Posterior vena cava (tissue), 2 donors: ENCODE measurements around the gene KRT25. TPM values are rescaled to one million over a fixed set of nuclear protein-coding genes. Genes with fewer than 3 reads are reported as not detected.
A peak's percentile ranks its signal among the peaks of the same experiment; 100 is the strongest.
"Not testable (repeated sequence)": the region's sequence is repeated elsewhere in the genome, so short reads cannot be mapped to it uniquely, and the experiment has no call there.

Experiments used
- DNase-seq: peaks from one replicate; pipeline ENCODE4 v3.0.0-alpha.2; 2020; ENCODE audit warnings: low spot score
- intact Hi-C, 2 donors: fragments of 100-400 bp; cut with DNase I; formaldehyde crosslinking; loops; one replicate each; pipeline versions ENCODE4 v1.14.1 to v1.14.2; 2022 to 2023
- total RNA-seq, 2 donors: library from RNA; stranded (reverse); fragmentation: NEBNext Ultra II Directional; extraction: Animal tissue kit (Norgen Biotek cat#: 25700); gene quantifications; one replicate each; pipeline ENCODE4 v1.2.1, GENCODE V29; 2021
- donor health status: DM: yes; HTN: yes; CAD: no.
- donor health status: DM: yes; HTN: yes; CAD: no.

KRT25 gene
- total RNA-seq, 2 donors from 2014 or later = not detected

DNA sequence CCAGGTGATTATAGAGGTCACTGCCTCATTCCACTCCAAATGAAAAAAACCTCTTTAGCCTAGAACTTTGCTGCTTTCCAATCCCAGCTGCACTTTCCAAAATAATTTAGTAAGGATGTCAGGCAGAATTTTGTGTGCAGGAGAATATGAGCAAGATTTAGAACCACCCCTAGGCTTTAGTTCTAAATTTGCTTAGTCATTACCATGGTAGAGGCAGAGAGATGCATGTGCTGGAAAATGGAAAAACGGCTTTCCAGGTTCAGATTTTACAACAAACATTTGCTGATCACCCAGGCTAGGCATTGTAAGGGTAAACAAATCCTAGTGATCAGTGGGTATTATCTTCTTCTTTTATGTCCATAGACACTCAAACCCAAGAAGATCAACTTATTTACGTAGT lies 10.5 kb upstream of the KRT25 start:
- no peak for DNase-seq
- intact Hi-C loops = no loop called here

DNA sequence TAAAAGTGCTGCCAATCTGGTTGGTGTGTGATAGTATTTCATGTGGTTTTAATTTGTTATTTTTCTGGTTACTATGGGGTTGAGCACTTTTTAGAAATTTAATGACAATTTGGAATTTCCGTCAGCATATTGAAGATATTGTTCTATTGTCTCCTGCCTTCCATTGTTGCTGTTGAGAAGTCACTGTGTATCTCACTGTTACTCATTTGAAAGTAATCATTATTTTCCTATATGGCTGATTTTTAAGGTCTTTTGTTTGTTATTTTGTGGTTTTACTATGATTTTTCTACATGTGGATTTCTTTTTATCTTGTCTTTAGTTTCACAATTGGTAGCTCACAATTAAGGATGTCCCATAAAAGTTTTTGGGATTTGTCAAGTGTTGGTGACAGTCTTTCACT lies 8.6 kb upstream of the KRT25 start:
- intact Hi-C loops = no loop called here
- no peak for DNase-seq

DNA sequence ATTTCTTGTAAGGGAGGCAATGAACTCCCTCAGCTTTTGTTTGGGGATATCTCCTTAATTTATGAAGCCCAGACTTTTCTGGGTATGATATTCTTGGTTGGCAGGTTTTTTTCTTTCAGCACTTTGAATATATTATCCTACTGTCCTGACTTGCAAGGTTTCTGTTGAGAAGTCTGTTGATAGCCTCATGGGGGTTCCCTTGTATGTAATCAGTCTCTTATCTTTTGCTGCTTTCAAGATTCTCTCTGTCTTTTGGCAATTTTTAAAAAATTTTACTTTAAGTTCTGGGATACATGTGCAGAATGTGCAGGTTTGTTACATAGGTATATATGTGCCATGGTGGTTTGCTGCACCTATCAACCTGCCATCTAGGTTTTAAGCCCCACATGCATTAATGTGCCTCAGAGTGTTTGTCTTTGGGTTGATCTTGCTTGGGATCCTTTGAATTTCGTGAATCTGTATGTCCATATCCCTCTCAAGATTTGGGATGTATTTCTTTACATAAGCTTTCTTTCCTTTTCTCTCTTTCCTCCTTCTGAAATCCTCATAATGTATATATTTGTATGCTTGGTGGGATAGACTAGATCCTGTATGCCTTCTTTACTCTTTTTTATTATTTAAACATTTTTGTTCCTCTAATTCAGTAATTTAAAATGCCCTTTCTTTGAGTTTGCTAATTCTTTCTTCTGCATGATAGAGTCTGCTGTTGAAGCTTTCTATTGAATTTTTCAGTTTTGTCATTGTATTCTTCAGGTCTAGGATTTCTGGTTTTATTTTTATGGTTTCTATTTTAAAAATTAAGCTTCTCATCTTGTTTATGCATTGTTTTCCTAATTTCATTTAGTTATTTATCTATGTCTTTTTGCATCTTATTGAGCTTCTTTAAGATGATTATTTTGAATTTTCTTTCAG lies 5.2 kb upstream of the KRT25 start:
- intact Hi-C loops = no loop called here

DNA sequence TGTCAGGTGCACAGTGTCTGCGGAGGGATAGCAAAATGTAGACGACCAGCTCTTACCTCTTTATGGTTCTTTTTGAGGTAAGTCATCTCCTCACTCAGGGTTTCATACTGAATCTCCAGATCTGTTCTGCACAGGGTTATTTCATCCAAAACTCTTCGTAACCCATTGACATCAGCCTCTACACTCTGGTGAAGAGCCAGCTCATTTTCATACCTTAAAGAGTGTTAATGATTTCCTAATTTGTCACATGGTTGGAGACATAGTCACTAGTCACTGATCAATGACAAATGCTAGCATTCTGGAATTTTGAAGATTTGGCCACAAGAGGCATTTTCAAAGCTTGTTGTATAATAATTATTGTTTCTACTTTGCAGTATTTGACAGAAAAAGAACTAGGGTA lies 1.3 kb downstream of the KRT25 start:
- DNase-seq = no peak
- intact Hi-C loops = no loop called here

More for the DNA sequence above, 5.2 kb upstream of the KRT25 start:
- no peak for DNase-seq

DNA sequence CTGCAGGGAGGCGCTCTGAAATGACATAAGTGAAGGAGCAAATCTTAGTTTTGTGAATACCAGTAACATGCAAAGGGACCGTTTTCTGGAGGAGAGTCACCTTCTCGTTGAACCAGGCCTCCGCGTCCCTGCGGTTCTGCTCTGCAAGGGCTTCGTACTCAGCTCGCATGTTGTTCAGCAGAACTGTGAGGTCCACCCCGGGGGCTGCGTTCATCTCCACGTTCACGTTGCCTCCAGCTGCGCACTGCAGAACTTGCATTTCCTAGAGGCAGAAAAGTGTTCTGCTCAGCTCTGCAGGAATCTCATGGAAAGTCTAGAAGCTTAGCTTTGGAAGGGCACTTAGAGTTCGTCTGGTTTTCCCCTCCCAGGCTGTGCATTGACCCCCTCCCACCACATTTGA lies 4.1 kb downstream of the KRT25 start:
- intact Hi-C loops = no loop called here
- DNase-seq = no peak

DNA sequence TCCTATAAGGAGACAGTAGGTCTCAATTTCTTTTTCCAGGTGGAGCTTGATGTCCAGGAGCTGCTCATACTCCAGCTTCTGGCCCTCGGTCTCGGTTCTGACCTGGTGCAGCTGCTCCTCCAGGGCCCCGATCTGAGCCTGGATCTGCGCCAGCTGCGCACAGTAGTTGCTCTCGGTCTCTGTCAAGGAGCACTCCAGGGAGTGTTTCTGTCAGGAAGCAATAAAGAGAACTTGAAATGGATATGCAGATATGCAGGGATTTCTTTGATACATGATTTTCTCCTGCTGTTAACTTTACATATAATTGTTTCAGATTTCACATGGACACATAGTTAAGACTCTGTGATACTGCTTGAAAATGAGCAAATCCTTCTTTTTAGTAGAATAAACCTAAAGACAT lies 4.7 kb downstream of the KRT25 start:
- intact Hi-C loops = no loop called here
- DNase-seq = no peak

DNA sequence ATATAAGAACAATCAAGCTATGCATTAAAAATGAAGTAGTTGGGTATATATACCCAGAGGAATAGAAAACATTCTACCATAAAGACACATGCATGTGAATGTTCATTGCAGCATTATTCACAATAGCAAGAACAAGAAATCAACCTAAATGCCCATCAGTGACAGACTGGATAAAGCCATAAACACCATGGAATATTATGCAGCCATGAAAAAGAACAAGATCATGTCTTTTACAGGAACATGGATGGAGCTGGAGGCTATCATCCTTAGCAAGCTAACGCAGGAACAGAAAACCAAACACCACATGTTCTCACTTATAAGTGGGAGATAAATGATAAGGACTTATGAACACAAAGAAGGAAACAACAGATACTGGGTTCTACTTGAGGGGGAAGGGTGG lies 6.5 kb downstream of the KRT25 start:
- DNase-seq, intact Hi-C loops: not testable (repeated sequence)

DNA sequence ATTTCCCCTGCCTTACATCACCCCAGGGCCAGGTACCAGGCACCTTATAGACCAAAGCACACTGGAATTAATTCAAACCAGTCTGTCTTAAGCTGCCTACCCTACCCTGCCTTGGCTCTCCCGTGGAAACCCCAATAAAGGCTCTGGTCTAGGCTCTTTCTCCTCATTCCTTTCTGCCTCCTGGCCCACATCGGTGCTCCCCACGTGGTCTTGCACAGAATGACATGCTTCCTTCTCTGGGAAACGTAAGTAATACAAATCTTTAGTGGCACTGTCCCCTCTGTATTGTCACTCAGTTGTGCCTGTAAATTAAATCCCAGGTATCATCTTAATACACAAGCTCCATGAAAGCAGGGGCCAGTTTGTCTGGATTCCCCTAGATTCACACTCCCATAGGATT lies 16.6 kb downstream of the KRT25 start:
- intact Hi-C loops = no loop called here
- no peak for DNase-seq

DNA sequence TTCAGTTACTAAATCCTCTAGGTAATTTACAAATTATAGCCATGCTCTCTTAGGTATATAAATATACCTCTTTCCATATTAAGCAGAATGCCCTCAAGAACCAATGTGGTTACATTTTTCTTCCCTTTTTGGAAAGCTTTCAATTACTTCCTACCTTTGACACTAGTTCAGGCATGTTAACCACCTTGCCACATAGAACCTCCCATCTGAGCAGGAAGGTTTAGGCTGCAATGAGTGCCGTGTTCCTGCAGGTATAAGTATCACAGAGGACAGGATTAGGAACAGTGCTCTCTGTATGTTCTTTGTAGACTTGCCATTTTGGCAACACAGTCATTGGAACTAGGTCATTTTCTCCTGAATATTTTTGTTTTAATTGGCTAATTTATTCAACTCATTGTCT lies 20.1 kb downstream of the KRT25 start:
- no peak for DNase-seq
- intact Hi-C loops = no loop called here

DNA sequence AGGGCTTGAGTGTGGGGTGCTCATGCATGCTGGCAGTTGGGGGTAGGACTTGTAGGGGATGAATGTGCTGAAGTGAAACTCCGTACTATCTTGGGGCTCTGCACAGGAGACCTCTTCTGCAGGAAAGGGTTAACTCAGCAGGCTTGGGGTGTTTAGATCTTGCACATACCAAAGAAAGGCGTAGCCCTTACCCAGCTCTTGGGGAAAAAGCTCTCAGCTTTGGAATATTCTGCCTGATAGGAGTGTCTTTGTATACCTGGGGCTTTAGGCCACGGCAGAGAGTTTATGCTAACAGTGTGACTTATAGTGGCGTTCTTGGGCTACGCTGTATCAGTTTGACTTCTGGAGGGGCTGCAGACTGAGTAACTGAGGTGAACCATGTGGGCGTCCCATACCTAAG lies 21.1 kb downstream of the KRT25 start:
- intact Hi-C loops = no loop called here
- DNase-seq = no peak

DNA sequence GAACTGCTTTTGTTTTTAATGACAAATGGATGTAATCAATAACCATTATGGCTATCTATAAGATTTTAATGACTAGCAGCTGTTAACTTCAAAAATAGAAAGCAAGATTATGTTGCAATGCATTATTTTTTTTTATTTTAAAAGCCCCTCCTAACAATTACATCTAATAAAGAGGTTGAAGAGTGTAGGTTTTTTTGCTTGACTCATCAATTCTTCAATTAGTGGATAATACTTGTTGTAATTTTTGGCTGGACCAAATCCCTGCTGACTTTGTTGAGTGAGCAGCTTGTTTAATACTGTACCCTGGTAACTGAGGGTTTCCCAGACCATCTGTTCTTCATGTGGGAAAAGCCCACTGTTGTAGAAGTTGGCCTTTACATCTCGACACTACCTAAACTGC lies 24.2 kb downstream of the KRT25 start:
- no peak for DNase-seq
- intact Hi-C loops = no loop called here

DNA sequence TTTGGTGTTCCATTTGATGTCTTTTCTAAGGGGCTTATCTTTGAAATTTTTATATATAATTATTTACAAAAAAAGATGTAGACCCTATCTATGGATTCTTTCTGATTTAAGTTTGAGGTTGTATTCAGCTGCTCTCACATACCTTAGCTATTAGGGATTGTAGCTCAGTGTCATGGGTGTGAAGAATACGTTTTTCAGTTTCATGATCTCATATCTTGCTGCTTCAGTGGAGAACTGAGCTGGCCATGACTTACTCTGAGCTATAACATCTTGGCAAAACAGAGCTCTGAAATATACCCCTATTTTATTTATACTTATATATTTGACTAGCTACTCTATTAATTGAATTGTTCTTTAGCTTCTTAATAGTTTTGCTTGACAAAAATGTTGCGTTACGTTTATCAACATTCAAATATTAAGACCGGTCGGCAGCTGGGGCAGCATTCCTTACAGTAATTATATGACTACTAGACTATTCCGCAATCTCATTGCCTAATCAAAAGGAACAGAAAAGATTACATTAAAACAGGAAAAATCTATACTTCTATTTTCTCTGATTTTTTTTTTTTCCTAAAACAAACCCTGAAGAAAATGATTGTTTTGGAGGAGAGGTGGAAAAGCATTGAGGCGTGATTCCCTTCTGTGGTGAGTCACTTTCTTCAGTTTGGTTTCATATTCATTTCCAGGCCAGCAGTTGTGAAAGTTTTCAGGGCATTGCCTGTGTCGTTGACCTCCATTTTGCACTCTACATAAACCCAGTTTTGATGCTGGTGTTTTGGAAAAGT lies 27.5 kb downstream of the KRT25 start:
- DNase-seq = no peak
- intact Hi-C loops = no loop called here

DNA sequence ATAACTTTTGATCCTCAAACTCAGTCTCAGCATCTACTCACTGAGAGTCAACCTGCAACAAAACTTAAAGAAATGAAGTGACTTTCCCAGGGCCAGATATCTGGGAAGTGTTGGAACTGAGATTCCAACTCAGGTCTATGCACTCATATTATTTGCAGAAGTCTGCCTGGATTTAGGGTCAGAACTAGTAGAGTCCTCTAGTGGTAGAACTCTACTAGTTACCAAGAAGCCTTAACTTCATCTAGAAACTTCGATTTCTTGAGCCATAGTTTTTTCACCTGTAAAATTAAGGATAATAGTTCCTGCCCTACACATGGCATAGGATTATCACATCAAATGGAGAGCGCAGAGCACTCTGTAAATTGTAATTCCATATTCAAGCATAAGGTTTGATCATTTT lies 28.2 kb downstream of the KRT25 start:
- DNase-seq = no peak
- intact Hi-C loops = no loop called here

DNA sequence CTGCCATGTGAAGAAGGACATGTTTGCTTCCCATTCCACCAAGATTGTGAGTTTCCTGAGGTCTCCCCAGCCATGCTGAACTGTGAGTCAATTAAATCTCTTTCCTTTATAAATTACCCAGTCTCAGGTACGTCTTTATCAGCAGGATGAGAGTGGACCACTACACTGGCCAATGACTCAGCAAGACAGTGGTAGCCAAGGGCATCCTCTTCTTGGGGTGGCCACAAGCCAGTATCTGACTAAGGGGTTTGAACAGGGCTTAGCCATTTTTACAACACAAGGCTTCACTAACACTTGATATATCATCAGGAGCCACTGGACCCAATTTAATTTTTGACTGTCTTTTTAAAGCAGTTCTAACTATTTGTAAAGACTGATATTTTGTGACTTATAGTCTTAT lies 30.5 kb downstream of the KRT25 start:
- no peak for DNase-seq
- intact Hi-C loops = no loop called here

DNA sequence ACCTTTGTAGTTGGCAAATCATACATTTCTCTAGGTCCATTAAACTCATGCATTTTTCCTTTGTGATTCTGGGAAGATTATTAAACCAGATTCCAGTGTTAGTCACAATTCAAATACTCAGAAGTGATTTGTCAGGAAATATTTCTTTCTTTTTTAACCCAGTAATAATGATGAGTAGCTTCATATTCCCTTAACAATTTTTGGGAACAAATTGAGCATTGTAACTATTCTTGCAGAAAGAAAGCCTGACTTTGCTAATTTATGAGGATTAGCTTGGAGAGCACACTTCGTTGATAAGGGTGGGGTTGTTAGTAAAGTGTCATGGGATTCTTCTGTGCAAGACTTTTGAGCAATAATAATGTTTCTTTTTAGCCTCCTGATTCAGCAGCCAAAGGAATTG lies 32.9 kb downstream of the KRT25 start:
- DNase-seq = no peak
- intact Hi-C loops = no loop called here

DNA sequence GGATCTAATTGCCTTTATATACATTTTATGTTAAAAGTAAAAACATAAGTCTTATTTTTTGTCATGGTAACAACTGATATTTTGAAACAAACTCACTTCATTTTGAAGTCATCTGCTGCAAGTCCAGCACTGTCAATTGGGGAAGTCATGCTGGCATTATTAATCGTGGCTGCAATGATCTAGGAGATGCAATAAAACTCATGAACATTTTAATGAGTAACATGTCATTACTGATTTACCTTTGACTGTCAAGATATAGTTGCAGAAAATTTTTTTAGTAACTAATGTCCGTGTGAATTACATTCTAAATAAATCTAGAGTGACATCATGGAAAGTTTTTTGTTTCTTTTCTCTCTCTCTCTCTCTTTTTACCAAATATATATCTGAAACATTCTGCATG lies 34.2 kb downstream of the KRT25 start:
- DNase-seq = no peak
- intact Hi-C loops = no loop called here

DNA sequence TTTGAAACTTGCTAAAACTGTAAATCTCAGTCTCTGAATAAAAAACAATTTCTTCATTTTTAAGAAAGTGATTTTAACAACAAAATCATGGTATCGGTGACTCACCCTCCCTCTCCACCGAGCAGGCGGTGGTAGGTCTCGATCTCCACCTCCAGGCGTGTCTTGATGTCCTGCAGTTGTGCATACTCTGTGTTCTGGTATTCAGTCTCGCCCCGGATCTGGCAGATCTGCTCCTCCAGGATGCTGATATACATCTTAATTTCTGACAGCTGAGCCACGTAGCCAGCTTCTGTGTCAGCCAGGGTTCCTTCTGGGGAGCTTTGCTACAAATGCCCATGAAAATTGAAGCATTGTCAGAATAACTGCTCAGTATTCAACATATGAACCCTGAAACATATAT lies 36.2 kb downstream of the KRT25 start:
- intact Hi-C loops = no loop called here

DNA sequence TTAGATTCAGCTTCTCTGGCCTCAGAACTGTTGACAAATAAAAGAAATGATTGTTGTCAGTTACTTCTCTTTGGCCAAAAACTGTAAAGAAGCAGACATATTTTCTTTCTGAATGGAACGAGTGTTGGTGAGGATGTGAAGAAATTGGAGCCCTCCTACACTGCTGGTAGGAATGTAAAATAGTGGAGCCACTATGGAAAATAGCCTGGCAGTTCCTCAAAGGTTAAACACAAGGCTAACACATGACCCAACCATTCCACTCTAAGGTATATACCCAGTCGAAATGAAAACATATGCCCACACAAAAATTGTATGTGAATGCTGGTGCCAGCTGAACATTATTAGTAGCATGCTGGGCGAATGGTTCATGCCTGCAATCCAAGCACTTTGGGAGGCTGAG lies 37.4 kb downstream of the KRT25 start:
- intact Hi-C loops = no loop called here
- no peak for DNase-seq

More for the DNA sequence above, 36.2 kb downstream of the KRT25 start:
- no peak for DNase-seq

DNA sequence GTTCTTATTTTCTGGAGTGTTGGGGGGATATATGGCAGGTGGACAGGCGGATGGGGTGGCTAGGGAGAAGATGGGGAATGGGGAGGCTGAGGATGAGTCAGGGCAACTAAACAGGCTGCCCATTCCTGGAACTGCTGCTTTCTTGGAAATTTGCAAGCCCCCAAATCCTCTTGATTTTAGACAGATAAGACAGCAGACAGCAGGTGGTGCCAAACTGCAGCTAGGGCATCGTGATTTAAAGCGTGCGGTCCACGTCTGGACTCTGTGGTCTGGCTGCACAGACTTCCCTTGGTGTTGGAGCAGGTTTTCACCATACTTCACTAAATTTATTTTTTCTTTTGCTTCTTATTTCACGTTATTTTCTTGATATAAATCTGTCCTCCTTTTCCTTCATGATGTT lies 40.7 kb downstream of the KRT25 start:
- intact Hi-C loops = no loop called here

DNA sequence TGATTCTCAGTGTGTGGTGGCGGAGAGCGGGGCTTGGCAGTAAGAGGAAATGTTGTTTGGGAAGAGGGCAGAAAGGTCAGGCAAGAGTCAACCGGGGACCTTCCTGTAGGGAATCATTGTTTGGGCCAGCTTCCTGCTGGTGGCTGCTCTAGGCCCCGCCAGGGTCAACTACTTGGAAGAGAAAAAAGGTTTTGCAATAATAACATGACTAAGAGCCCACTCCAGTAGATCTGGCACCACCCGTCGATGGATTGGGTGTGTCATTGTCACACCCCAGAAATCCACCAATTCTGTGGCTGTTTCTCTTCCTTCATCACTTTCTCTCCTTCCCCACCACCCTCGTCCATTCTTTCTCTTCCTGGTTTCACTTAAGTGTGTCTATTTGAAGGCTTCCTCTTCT lies 47.4 kb downstream of the KRT25 start:
- intact Hi-C loops = no loop called here
- peak; percentile 90 for DNase-seq

More for the DNA sequence above, 40.7 kb downstream of the KRT25 start:
- DNase-seq = no peak

DNA sequence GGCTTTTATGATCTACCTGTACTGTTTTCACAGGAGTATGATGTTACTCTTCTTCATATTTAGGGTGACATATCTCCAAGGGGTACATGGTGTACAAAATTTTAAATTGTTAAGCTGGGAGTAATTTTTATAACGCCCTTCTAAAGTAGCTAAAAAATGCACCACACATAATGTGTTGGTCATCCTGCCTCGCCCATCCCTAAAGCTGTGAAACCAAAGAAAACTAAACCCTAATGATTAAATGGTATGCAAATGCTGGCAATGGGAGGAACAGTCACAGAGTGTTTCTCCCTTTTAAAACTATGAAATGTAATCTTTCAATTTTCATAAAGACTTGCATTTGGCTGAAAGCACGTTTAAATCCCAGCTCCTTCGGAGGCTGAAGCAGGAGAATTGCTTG lies 49.5 kb downstream of the KRT25 start:
- intact Hi-C loops = no loop called here
- DNase-seq = no peak
